Measurements from ENCODE around the gene URB1. TPM values are rescaled to one million over a fixed set of nuclear protein-coding genes. Genes with fewer than 3 reads are reported as not detected.
A peak's percentile ranks its signal among the peaks of the same experiment; 100 is the strongest.
"Not testable (repeated sequence)": the region's sequence is repeated elsewhere in the genome, so short reads cannot be mapped to it uniquely, and the experiment has no call there.

Gene URB1
- 14.0 and 17.4 TPM in 2 replicates for total RNA-seq (2014; rRNA removed; shearing (Covaris generic))

- Histone ChIP-seq H3K4me1 (replicated peaks) (peaks cover 6% of the 10 kb centered on the region), H3K27me3 (replicated peaks) (no peaks in the 10 kb centered on the region), H3K9me3 (replicated peaks) (no peaks in the 10 kb centered on the region), H3K27ac (peak within 1 kb of the TSS; percentile 59), H3K4me3 (peak within 1 kb of the TSS; percentile 69), H3K36me3 (peaks cover 23% of the 10 kb centered on the region)
- peak; percentile 89 to 91 for DNase-seq (ENCODE audit: low read depth in 1 of 2, low spot score in 2 of 2)
Measured at GRCh38 chr21:32392880-32393676, at the start of gene URB1. URB1 (minus strand) TSS chr21:32393012; CDS start chr21:32392910, 102 bp downstream.

- no peaks in the 10 kb centered on the region for H3K27me3 ChIP-seq (replicated peaks)
- DNase-seq (ENCODE audit: low read depth in 1 of 2, low spot score in 2 of 2): no peak
- H3K4me3 ChIP-seq: no peak overlapping the region
- H3K36me3 ChIP-seq: no peaks in the 10 kb centered on the region
- 0 out of 2 replicates have a peak, but pooled peaks cover 2% of the 10 kb centered on the region for H3K9me3 ChIP-seq (replicated peaks)
- no peak overlapping the region for H3K27ac ChIP-seq
- H3K4me1 ChIP-seq (replicated peaks): peaks cover 4% of the 10 kb centered on the region
Measured at GRCh38 chr21:32437729-32438128, 44.9 kb upstream of the URB1 start.

- not testable (repeated sequence) for H3K4me3 ChIP-seq; H3K27me3 ChIP-seq (replicated peaks); H3K36me3 ChIP-seq; DNase-seq (ENCODE audit: low read depth in 1 of 2, low spot score in 2 of 2); H3K27ac ChIP-seq; H3K4me1 ChIP-seq (replicated peaks); H3K9me3 ChIP-seq (replicated peaks)
Measured at GRCh38 chr21:32432982-32433660, 40.3 kb upstream of the URB1 start.

- DNase-seq (ENCODE audit: low read depth in 1 of 2, low spot score in 2 of 2): no peak
- H3K4me3 ChIP-seq: no peak overlapping the region
- H3K4me1 ChIP-seq (replicated peaks): peaks cover 54% of the 10 kb centered on the region
- peak overlapping the region; percentile 74 for H3K27ac ChIP-seq
- no peaks in the 10 kb centered on the region for H3K27me3 ChIP-seq (replicated peaks)
- H3K9me3 ChIP-seq (replicated peaks): no peaks in the 10 kb centered on the region
- no peaks in the 10 kb centered on the region; the same call in 1 of the 2 replicates for H3K36me3 ChIP-seq
Measured at GRCh38 chr21:32427958-32428623, 35.3 kb upstream of the URB1 start.

GRCh38 chr21:32426592-32427051 is 33.8 kb upstream of the URB1 start:
- H3K9me3 ChIP-seq (replicated peaks): peaks cover 2% of the 10 kb centered on the region; the same call in 1 of the 2 replicates
- H3K27me3 ChIP-seq (replicated peaks): no peaks in the 10 kb centered on the region
- peak overlapping the region; percentile 74 for H3K27ac ChIP-seq
- DNase-seq (ENCODE audit: low read depth in 1 of 2, low spot score in 2 of 2): peak; percentile 67 to 87
- H3K36me3 ChIP-seq: peaks cover 3% of the 10 kb centered on the region; the same call in 1 of the 2 replicates
- H3K4me3 ChIP-seq: no peak overlapping the region
- peaks cover 58% of the 10 kb centered on the region for H3K4me1 ChIP-seq (replicated peaks)

- Histone ChIP-seq H3K27me3 (replicated peaks) (no peaks in the 10 kb centered on the region), H3K9me3 (replicated peaks) (peaks cover 2% of the 10 kb centered on the region; the same call in 1 of the 2 replicates), H3K36me3 (peaks cover 3% of the 10 kb centered on the region; the same call in 1 of the 2 replicates), H3K4me1 (replicated peaks) (peaks cover 58% of the 10 kb centered on the region), H3K27ac (peak overlapping the region; percentile 74), H3K4me3 (no peak overlapping the region)
- no peak for DNase-seq (ENCODE audit: low read depth in 1 of 2, low spot score in 2 of 2)
Measured at GRCh38 chr21:32426066-32426465, 33.3 kb upstream of the URB1 start.

- H3K9me3 ChIP-seq (replicated peaks): peaks cover 2% of the 10 kb centered on the region; the same call in 1 of the 2 replicates
- H3K4me3 ChIP-seq: no peak overlapping the region
- no peaks in the 10 kb centered on the region for H3K27me3 ChIP-seq (replicated peaks)
- H3K4me1 ChIP-seq (replicated peaks): peaks cover 58% of the 10 kb centered on the region
- DNase-seq (ENCODE audit: low read depth in 1 of 2, low spot score in 2 of 2): no peak
- peaks cover 3% of the 10 kb centered on the region; the same call in 1 of the 2 replicates for H3K36me3 ChIP-seq
- H3K27ac ChIP-seq: peak overlapping the region; percentile 74
Measured at GRCh38 chr21:32425628-32426027, 32.8 kb upstream of the URB1 start.

- DNase-seq (ENCODE audit: low read depth in 1 of 2, low spot score in 2 of 2): no peak
- Histone ChIP-seq H3K27ac (no peak overlapping the region), H3K4me1 (replicated peaks) (peaks cover 58% of the 10 kb centered on the region), H3K27me3 (replicated peaks) (no peaks in the 10 kb centered on the region), H3K36me3 (peaks cover 3% of the 10 kb centered on the region; the same call in 1 of the 2 replicates), H3K9me3 (replicated peaks) (peaks cover 2% of the 10 kb centered on the region; the same call in 1 of the 2 replicates), H3K4me3 (no peak overlapping the region)
Measured at GRCh38 chr21:32424674-32425073, 31.9 kb upstream of the URB1 start.

- Histone ChIP-seq H3K4me3 (no peak overlapping the region), H3K27me3 (replicated peaks) (no peaks in the 10 kb centered on the region), H3K4me1 (replicated peaks) (peaks cover 58% of the 10 kb centered on the region), H3K27ac (peak overlapping the region; percentile 18; the same call in 1 of the 2 replicates), H3K9me3 (replicated peaks) (peaks cover 2% of the 10 kb centered on the region; the same call in 1 of the 2 replicates), H3K36me3 (peaks cover 3% of the 10 kb centered on the region; the same call in 1 of the 2 replicates)
- DNase-seq (ENCODE audit: low read depth in 1 of 2, low spot score in 2 of 2): no peak
Measured at GRCh38 chr21:32424191-32424535, 31.4 kb upstream of the URB1 start.

- H3K9me3 ChIP-seq (replicated peaks): peaks cover 2% of the 10 kb centered on the region; the same call in 1 of the 2 replicates
- peak overlapping the region; percentile 27 for H3K27ac ChIP-seq
- DNase-seq (ENCODE audit: low read depth in 1 of 2, low spot score in 2 of 2): peak in 1 of 2 experiments; percentile 38
- peaks cover 3% of the 10 kb centered on the region; the same call in 1 of the 2 replicates for H3K36me3 ChIP-seq
- H3K4me3 ChIP-seq: no peak overlapping the region
- peaks cover 58% of the 10 kb centered on the region for H3K4me1 ChIP-seq (replicated peaks)
- H3K27me3 ChIP-seq (replicated peaks): no peaks in the 10 kb centered on the region
Measured at GRCh38 chr21:32423320-32424190, 30.7 kb upstream of the URB1 start.

GRCh38 chr21:32422064-32422463 is 29.3 kb upstream of the URB1 start:
- Histone ChIP-seq H3K27me3 (replicated peaks) (no peaks in the 10 kb centered on the region), H3K36me3 (peaks cover 3% of the 10 kb centered on the region; the same call in 1 of the 2 replicates), H3K9me3 (replicated peaks) (peaks cover 2% of the 10 kb centered on the region; the same call in 1 of the 2 replicates), H3K4me3 (no peak overlapping the region), H3K27ac (no peak overlapping the region), H3K4me1 (replicated peaks) (peaks cover 43% of the 10 kb centered on the region)
- no peak for DNase-seq (ENCODE audit: low read depth in 1 of 2, low spot score in 2 of 2)

GRCh38 chr21:32418146-32418545 is 25.3 kb upstream of the URB1 start:
- H3K4me1 ChIP-seq (replicated peaks): peaks cover 26% of the 10 kb centered on the region
- DNase-seq (ENCODE audit: low read depth in 1 of 2, low spot score in 2 of 2): no peak
- no peak overlapping the region for H3K27ac ChIP-seq
- H3K9me3 ChIP-seq (replicated peaks): peaks cover 2% of the 10 kb centered on the region; the same call in 1 of the 2 replicates
- H3K36me3 ChIP-seq: peaks cover 3% of the 10 kb centered on the region; the same call in 1 of the 2 replicates
- H3K27me3 ChIP-seq (replicated peaks): no peaks in the 10 kb centered on the region
- no peak overlapping the region for H3K4me3 ChIP-seq
